Measurements from ENCODE around the gene PFKM.

PFKM gene

DNA sequence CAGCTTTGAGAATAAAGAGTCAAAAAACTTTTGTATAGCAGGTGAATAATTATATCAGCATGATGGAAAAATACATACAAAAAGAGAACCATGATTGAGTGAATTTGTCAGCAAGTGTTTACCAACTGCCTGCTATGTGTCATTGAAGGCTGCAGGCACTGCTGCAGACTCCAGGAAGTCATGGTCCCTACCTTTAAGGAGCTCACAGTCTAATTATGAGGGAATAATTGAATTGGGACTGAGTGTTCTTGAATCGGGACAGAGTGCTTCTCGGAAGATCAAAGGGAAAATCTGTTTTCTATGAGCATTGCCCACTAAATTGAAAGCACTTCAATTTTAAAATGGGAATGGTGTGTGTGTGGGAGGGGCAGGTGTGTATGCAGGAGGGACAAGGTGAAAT is 74.5 kb downstream of the PFKM start:
- Histone ChIP-seq H3K36me3 (no peaks in the 10 kb centered on the region), H3K27me3 (no peaks in the 10 kb centered on the region), H3K4me1 (peaks cover 12% of the 10 kb centered on the region), H3K4me3 (no peak overlapping the region), H3K9ac (no peak overlapping the region), H3K4me2 (no peak overlapping the region), H3K9me3 (no peaks in the 10 kb centered on the region), H3K27ac (no peak overlapping the region), H4K20me1 (no peaks in the 10 kb centered on the region)
- TF ChIP-seq Cebpa-rat (IDR thresholded peaks at IDR 0.05): no peak

DNA sequence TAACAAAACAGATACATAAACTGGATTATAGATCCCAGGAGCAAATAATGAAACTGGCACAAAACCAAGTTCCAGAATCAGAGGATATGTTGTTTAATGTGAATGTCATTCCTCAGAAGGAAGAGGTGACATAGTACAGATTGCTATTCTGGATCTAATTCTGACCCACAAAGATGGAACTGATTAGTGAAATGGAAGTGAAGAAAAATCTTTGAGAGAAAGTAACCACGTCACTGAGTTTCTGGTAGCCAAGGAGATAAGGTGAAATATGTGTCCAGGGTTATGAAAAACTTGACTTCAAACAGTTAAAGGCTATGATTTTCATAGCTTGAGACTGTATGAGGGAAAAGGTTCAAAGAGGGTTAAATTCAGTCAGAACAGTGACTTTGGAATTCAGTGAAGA is 75.6 kb downstream of the PFKM start:
- Histone ChIP-seq H3K4me3 (no peak overlapping the region), H3K9me3 (no peaks in the 10 kb centered on the region), H3K4me2 (no peak overlapping the region), H3K27me3 (no peaks in the 10 kb centered on the region), H3K27ac (no peak overlapping the region), H3K4me1 (peaks cover 24% of the 10 kb centered on the region), H4K20me1 (no peaks in the 10 kb centered on the region), H3K36me3 (no peaks in the 10 kb centered on the region), H3K9ac (no peak overlapping the region)
- TF ChIP-seq Cebpa-rat (IDR thresholded peaks at IDR 0.05): no peak

All from BLaER1 (cell line).